Measurements from ENCODE around the gene CATSPERD. TPM values are rescaled to one million over a fixed set of nuclear protein-coding genes. Genes with fewer than 3 reads are reported as not detected.
"Not testable (repeated sequence)": the region's sequence is repeated elsewhere in the genome, so short reads cannot be mapped to it uniquely, and the experiment has no call there.

CATSPERD gene
- total RNA-seq, 2 donors from 2014 or later: 0.41 TPM; not detected in 1

DNA sequence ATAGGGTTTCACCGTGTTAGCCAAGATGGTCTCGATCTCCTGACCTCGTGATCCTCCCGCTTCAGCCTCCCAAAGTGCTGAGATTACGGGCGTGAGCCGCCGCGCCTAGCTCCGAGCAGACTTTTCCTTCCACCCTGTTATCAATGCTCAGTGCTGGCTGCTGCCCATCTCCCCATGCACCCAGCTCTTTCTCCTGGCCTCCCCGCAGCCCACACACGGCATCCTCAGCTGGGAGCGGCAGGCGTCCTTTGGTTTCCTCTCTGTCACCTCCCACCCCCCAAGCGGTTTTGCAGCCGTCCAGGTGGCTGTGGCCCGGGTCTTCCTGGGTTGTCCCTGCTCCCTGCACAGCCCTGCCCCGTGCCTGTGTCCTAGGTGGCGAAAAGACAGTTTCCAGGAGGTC lies 52.0 kb downstream of the CATSPERD start:
- no peak overlapping the region for H3K4me3 ChIP-seq
- TF ChIP-seq, protein P1, sequence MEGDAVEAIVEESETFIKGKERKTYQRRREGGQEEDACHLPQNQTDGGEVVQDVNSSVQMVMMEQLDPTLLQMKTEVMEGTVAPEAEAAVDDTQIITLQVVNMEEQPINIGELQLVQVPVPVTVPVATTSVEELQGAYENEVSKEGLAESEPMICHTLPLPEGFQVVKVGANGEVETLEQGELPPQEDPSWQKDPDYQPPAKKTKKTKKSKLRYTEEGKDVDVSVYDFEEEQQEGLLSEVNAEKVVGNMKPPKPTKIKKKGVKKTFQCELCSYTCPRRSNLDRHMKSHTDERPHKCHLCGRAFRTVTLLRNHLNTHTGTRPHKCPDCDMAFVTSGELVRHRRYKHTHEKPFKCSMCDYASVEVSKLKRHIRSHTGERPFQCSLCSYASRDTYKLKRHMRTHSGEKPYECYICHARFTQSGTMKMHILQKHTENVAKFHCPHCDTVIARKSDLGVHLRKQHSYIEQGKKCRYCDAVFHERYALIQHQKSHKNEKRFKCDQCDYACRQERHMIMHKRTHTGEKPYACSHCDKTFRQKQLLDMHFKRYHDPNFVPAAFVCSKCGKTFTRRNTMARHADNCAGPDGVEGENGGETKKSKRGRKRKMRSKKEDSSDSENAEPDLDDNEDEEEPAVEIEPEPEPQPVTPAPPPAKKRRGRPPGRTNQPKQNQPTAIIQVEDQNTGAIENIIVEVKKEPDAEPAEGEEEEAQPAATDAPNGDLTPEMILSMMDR (IDR thresholded peaks at IDR 0.05): no peak
- no peaks in the 10 kb centered on the region for H3K4me1 ChIP-seq (ENCODE audit: control insufficient read depth in 1 of 2, low read depth in 2 of 2)
- ATAC-seq (ENCODE audit: insufficient number of reproducible peaks, low FRiP score, low read depth): no peak
- no peaks in the 10 kb centered on the region for H3K36me3 ChIP-seq
- H3K9me3 ChIP-seq: no peaks in the 10 kb centered on the region
- no peaks in the 10 kb centered on the region for H3K27me3 ChIP-seq (replicated peaks; ENCODE audit: insufficient read depth)
- no peak overlapping the region for H3K27ac ChIP-seq
- no peak for DNase-seq (ENCODE audit: low spot score)

DNA sequence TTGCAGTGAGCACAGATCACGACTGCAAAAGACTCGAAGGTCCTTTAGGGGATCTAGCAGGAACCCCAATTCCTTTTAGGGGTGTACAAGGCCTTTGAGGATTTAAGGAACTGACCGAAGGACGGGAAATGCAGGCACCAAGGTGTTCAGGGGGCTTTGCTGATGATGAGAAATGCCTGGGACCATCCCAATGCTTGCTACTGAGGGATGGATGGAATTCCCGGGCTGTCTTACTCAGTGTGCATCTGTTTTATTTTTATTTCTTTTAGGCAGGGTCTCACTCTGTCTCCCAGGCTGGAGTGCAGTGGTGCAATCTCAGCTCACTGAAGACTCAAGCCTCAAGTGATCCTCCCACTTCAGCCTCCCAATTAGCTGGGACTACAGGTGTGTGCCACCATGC lies 52.8 kb downstream of the CATSPERD start:
- TF ChIP-seq, protein P1 (IDR thresholded peaks at IDR 0.05): no peak
- DNase-seq (ENCODE audit: low spot score): no peak
- H3K36me3 ChIP-seq: no peaks in the 10 kb centered on the region
- no peaks in the 10 kb centered on the region for H3K9me3 ChIP-seq
- H3K4me1 ChIP-seq (ENCODE audit: control insufficient read depth in 1 of 2, low read depth in 2 of 2): no peaks in the 10 kb centered on the region
- no peaks in the 10 kb centered on the region for H3K27me3 ChIP-seq (replicated peaks; ENCODE audit: insufficient read depth)
- H3K27ac ChIP-seq: no peak overlapping the region
- ATAC-seq (ENCODE audit: insufficient number of reproducible peaks, low FRiP score, low read depth): no peak
- H3K4me3 ChIP-seq: no peak overlapping the region

DNA sequence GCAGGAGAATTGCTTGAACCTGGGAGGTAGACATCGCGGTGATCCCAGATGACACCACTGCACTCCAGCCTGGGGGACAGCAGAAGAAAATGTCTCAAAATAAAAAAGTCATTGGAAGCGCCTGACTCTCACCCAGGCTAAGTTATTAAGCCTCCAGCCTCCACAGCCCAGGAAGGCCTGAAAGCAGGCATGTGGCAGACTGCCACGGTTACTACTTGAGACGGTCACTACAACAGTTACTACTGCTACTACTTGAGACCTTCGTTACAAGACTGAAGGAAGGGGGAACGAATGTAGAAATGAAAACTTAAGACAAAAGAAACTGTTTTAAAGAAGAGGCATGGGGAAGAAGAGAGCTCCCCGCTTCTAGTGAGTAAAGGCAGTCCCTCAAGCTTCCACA lies 54.5 kb downstream of the CATSPERD start:
- no peak for DNase-seq (ENCODE audit: low spot score)
- ATAC-seq (ENCODE audit: insufficient number of reproducible peaks, low FRiP score, low read depth): no peak
- H3K27me3 ChIP-seq (replicated peaks; ENCODE audit: insufficient read depth): no peaks in the 10 kb centered on the region
- TF ChIP-seq, protein P1 (IDR thresholded peaks at IDR 0.05): no peak
- no peak overlapping the region for H3K4me3 ChIP-seq
- H3K27ac ChIP-seq: no peak overlapping the region
- H3K9me3 ChIP-seq: no peaks in the 10 kb centered on the region
- H3K4me1 ChIP-seq (ENCODE audit: control insufficient read depth in 1 of 2, low read depth in 2 of 2): no peaks in the 10 kb centered on the region
- H3K36me3 ChIP-seq: no peaks in the 10 kb centered on the region

DNA sequence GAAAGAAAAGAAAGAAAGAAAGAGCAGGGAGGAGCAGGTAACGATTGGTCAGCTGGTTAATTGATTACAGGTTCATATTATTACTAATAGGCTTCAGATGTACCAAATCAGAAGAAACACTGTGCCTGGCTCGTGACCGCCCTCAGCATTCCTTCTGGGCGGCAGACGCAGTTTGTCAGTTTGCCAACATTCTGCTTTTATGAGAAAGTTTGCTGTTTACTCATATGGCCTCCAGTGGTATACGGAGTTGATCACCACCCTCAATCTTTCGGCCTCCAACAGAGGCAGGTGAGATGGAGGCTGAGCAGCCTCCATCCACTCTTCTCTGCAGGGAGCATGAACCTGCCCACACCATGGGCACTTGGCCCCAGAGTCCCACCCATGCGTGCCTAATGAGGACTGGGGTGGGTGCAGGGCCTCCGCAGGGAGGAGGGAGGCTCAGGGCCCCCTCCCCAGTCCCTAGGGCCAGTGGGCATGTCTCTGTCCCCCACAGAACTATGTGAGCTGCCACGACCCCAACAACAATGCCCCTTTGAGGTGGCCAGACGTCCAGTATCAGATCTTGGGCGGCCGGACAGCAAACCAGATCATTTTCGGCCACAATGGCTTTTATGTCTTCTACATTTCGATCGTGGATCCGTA lies 55.4 kb downstream of the CATSPERD start:
- Histone ChIP-seq H3K9me3 (no peaks in the 10 kb centered on the region), H3K4me3 (no peak overlapping the region), H3K27ac (no peak overlapping the region), H3K27me3 (replicated peaks; ENCODE audit: insufficient read depth) (no peaks in the 10 kb centered on the region), H3K36me3 (no peaks in the 10 kb centered on the region), H3K4me1 (ENCODE audit: control insufficient read depth in 1 of 2, low read depth in 2 of 2) (no peaks in the 10 kb centered on the region)
- TF ChIP-seq, protein P1 (IDR thresholded peaks at IDR 0.05): no peak
- no peak for ATAC-seq (ENCODE audit: insufficient number of reproducible peaks, low FRiP score, low read depth)
- DNase-seq (ENCODE audit: low spot score): no peak

DNA sequence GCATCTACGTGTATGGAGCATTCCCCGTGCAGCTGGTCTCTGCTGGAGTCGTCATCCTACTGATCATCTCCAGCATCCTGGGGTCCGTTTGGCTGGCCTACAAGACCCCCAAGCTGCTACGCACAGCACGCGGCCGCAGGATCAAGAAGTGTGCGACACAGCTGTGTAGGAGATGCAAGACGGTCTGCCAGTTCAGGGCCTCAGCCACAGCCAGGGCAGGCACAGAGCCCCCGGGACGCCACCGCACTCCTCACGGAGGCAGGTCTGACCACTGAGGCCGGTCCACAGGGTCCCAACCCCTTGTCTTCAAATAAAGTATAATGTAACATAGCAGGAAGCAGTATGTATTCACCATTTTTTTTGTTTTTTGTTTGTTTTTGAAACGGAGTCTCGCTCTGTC lies 58.0 kb downstream of the CATSPERD start:
- DNase-seq (ENCODE audit: low spot score) (no peak), ATAC-seq (ENCODE audit: insufficient number of reproducible peaks, low FRiP score, low read depth) (no peak)
- Histone ChIP-seq H3K27me3 (replicated peaks; ENCODE audit: insufficient read depth) (no peaks in the 10 kb centered on the region), H3K4me1 (ENCODE audit: control insufficient read depth in 1 of 2, low read depth in 2 of 2) (no peaks in the 10 kb centered on the region), H3K4me3 (no peak overlapping the region), H3K36me3 (no peaks in the 10 kb centered on the region), H3K9me3 (no peaks in the 10 kb centered on the region), H3K27ac (no peak overlapping the region)
- TF ChIP-seq, protein P1 (IDR thresholded peaks at IDR 0.05): no peak

DNA sequence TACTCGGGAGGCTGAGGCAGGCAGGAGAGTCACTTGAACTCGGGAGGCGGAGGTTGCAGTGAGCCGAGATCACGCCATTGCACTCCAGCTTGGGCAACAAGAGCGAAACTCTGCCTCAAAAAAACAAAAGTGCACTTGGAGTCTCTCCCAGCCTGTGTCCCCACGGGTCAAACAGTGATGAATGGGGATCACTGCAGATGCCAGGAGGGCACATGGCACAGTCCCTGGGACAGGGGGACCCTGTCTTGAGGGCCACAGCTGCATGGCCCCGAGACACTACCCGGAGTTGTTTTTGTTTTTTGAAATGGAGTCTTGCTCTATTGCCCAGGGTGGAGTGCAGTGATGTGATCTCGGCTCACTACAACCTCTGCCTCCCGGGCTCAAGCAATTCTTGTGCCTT lies 60.5 kb downstream of the CATSPERD start:
- H3K4me1 ChIP-seq (ENCODE audit: control insufficient read depth in 1 of 2, low read depth in 2 of 2); DNase-seq (ENCODE audit: low spot score); H3K4me3 ChIP-seq; H3K27me3 ChIP-seq (replicated peaks; ENCODE audit: insufficient read depth); H3K27ac ChIP-seq; H3K9me3 ChIP-seq; ATAC-seq (ENCODE audit: insufficient number of reproducible peaks, low FRiP score, low read depth): not testable (repeated sequence)
- peaks cover 11% of the 10 kb centered on the region for H3K36me3 ChIP-seq

Data from thoracic aorta (tissue), 2 donors.